Immature natural killer cell (primary cell): ENCODE data around the gene ARHGEF35. TPM values are rescaled to one million over a fixed set of nuclear protein-coding genes. Genes with fewer than 3 reads are reported as not detected.
A peak's percentile ranks its signal among the peaks of the same experiment; 100 is the strongest.
"Not testable (repeated sequence)": the region's sequence is repeated elsewhere in the genome, so short reads cannot be mapped to it uniquely, and the experiment has no call there.

ENCODE experiments used
- DNase-seq, 3 donors: peaks; one replicate each; pipeline ENCODE4 v3.0.0; 2022; ENCODE audit warnings: mixed read lengths in 1 of 3
- H3K27ac Mint-ChIP-seq, 6 donors: one replicate each; pipeline ENCODE4 v1.8.0; 2020; ENCODE audit warnings: mixed read lengths in 6 of 6, mild to moderate bottlenecking in 5 of 6, inconsistent platforms in 4 of 6, moderate library complexity in 3 of 6
- H3K27me3 Mint-ChIP-seq, 3 donors: one replicate each; pipeline ENCODE4 v1.8.0; 2020 to 2021; ENCODE audit warnings: low read depth in 3 of 3, mild to moderate bottlenecking in 3 of 3, mixed read lengths in 3 of 3, moderate library complexity in 3 of 3, inconsistent platforms in 1 of 3
- H3K36me3 Mint-ChIP-seq, 3 donors: one replicate each; pipeline ENCODE4 v1.8.0; 2020; ENCODE audit warnings: mixed read lengths in 3 of 3, inconsistent platforms in 2 of 3, mild to moderate bottlenecking in 2 of 3
- H3K4me1 Mint-ChIP-seq, 2 donors: one replicate each; pipeline ENCODE4 v1.8.0; 2020; ENCODE audit warnings: inconsistent platforms in 2 of 2, mild to moderate bottlenecking in 2 of 2, mixed read lengths in 2 of 2, moderate library complexity in 1 of 2
- H3K4me3 Mint-ChIP-seq, 5 donors: one replicate each; pipeline ENCODE4 v1.8.0; 2020; ENCODE audit warnings: mild to moderate bottlenecking in 5 of 5, mixed read lengths in 5 of 5, inconsistent platforms in 3 of 5, moderate library complexity in 3 of 5
- H3K9me3 Mint-ChIP-seq, 6 donors: one replicate each; pipeline ENCODE4 v1.8.0; 2020; ENCODE audit warnings: mild to moderate bottlenecking in 6 of 6, mixed read lengths in 6 of 6, inconsistent platforms in 4 of 6, moderate library complexity in 3 of 6
- polyA plus RNA-seq, 3 donors: library from polyadenylated mRNA; unstranded; fragments of 300-500 nt; fragmentation: Illumina TruSeq; gene quantifications; one replicate each; pipeline ENCODE4 v1.2.3, GENCODE V29; 2021

Gene ARHGEF35
- not detected for polyA plus RNA-seq

DNA sequence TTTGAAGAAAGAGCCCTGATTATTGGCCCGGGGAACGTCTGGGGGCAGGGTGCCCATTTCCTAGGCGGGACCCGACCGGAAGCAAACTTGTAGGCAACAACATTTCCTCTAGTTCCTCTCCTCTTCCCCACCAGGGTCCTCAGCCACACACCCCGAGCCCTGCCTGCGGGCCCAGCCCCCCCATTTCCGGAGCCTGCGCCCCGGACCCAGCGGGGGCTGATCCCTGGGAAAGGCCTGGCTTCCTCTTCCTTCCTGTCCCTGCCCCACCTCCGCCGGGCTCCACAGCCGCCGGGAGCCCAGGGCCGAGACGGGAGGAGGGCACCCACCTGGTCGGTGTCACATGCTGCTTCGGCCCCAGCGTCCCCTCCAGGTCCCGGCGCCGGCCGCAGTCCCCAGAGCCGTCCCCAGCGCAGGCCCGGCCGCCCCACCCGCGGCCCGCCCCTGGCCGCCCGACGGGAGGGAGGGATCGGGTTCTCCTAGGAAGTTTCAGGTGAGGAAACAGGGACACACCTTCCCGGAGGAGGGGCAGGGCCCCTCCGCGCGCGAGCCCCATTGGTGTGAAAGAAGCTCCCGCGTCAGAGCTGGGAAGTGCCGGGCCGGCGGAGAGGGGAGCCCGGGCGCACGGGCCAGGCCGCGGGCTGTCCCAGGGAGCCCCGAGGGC lies at the start of gene ARHGEF35:
Gene ARHGEF35, minus strand, starts transcription at position 622 of the 661 bp plus-strand sequence. CDS start 7,450 bp downstream, outside the sequence.
- not testable (repeated sequence) for H3K36me3 Mint-ChIP-seq, H3K9me3 Mint-ChIP-seq, H3K27ac Mint-ChIP-seq, H3K4me1 Mint-ChIP-seq, DNase-seq, H3K27me3 Mint-ChIP-seq
- peak within 1 kb of the TSS in 3 of 5 donors; percentile 15 to 55 (median 21) for H3K4me3 Mint-ChIP-seq

DNA sequence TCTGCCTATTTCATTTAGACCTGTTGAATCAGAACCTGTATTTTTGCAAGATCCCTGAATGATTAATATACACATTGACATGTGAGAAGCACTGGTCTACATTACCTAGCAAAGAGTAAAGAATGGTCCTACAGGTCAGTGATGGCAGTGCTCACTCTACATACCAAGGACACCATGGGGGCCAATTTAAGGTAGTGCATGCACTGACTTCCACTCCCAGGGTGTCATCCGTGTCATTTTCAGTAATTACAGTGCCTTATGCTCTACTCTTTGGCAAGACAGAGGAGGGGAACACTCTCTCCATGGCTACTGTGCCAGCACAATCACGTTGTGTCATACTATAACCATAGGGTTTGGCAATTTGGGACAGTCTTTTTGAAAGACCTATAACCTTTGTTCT lies 49.7 kb upstream of the ARHGEF35 start:
- not testable (repeated sequence) for H3K4me3 Mint-ChIP-seq, H3K4me1 Mint-ChIP-seq, H3K9me3 Mint-ChIP-seq, H3K36me3 Mint-ChIP-seq, DNase-seq, H3K27ac Mint-ChIP-seq, H3K27me3 Mint-ChIP-seq

DNA sequence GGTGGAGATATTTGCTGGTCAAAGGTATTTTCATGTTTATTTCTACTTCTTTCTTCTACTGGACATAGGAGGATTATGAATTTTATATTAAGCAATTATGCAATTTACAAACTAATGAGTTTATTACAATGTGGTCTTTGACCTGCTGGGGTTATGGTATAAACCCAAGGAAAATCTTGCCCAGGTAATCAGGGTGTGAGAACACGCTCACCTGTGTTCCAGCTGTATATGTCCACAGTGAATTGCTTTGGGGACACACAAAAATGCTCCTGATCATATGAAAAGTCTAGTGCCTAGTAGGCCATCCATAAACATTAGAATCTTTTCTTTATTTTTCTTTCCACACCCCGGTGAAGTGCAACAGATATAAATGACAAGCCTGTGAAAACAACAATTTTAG lies 43.7 kb upstream of the ARHGEF35 start, which contains the start of gene OR2A42:
Gene OR2A42, minus strand, starts transcription at position 241 of the 400 bp plus-strand sequence. CDS start 6,762 bp downstream, outside the sequence.
- not testable (repeated sequence) for DNase-seq, H3K36me3 Mint-ChIP-seq, H3K27me3 Mint-ChIP-seq, H3K9me3 Mint-ChIP-seq, H3K27ac Mint-ChIP-seq, H3K4me3 Mint-ChIP-seq, H3K4me1 Mint-ChIP-seq

DNA sequence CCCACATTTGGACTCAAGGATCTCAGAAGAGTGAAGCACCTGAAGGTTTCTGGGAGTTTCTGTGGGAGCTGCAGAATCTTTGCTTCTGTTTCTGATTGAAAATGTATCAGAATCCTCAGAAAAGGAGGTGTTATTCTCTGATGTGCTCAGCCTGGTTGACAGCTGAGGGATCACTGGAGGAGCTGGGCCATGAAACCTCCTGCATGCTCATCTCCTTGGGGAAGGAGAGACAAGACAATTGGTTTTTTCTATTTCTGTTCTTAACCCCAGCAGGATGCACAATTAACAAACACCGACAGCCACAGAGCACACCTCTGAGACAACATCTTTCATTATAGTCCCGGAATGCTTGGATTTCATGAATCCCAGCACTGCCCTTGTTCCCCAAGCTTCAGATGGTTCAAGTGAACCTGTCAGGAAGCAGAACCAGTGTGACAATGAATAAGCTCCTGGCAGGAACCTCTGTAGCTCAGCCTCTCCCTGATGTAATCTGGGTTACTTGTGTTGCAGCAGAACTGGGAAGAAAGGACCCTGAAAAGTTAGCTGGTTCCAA lies 43.0 kb upstream of the ARHGEF35 start:
- not testable (repeated sequence) for H3K4me1 Mint-ChIP-seq, DNase-seq, H3K9me3 Mint-ChIP-seq, H3K4me3 Mint-ChIP-seq, H3K36me3 Mint-ChIP-seq, H3K27ac Mint-ChIP-seq, H3K27me3 Mint-ChIP-seq

DNA sequence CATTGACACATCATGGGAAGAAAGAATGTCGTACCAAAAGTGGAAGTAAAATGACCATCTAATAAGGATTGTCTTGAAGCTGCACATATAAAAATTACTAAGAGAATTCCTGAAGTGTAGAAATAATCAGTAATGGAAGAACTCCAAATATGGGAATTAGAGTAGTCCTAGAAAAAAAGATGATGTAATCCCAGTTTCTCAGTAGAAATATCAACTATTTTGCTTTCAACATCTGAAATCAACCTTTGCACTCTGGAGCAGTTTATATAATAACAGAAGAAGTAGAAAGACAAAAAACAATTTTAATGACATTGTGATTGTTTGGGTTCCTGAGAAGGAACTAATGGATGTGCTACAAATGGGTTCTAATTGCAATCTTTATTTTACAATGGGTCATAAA lies 37.4 kb upstream of the ARHGEF35 start:
- H3K27ac Mint-ChIP-seq, H3K4me3 Mint-ChIP-seq, H3K27me3 Mint-ChIP-seq, H3K4me1 Mint-ChIP-seq, H3K36me3 Mint-ChIP-seq, H3K9me3 Mint-ChIP-seq, DNase-seq: not testable (repeated sequence)

DNA sequence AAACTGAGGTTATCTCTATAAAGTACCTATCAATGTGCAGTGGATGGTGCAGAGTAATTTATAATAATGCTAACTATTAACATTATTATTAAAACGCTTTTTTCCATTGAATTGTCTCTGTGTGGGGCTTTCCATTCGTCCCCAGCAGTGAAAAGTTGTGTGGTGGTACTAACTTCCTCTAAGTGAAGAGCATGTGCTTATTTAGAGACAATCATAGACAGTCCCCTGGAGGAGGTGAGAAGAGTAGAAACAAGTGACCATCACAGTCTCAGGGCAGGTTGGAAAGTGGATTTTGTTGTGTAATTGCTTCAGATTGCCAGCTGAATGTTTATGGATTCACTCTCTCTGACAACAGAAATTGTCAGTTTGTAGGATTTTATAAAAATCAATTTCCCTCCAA lies 35.4 kb upstream of the ARHGEF35 start:
- not testable (repeated sequence) for H3K4me3 Mint-ChIP-seq, H3K36me3 Mint-ChIP-seq, H3K4me1 Mint-ChIP-seq, DNase-seq, H3K9me3 Mint-ChIP-seq, H3K27ac Mint-ChIP-seq, H3K27me3 Mint-ChIP-seq

DNA sequence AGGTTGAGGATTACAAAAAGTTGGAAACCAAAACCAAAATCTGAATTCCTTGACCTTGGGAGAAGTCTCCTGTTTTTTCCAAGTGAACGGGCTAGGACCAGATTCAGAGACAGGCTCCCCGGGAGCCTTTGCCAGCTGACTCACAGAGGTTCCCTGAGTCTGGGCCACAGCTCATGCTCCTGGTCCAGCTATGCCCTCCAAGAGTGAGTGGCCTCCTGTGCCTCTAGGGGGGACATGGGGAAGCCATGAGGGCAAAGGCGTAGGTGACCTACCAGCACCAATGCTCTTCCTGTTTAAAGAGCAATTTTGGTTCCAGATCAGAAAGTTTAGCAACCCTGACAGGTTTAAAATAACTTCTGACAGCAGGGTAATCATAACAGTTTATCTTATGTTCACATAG lies 33.2 kb upstream of the ARHGEF35 start:
- not testable (repeated sequence) for H3K9me3 Mint-ChIP-seq, H3K4me1 Mint-ChIP-seq, H3K4me3 Mint-ChIP-seq, H3K36me3 Mint-ChIP-seq, DNase-seq, H3K27ac Mint-ChIP-seq, H3K27me3 Mint-ChIP-seq

DNA sequence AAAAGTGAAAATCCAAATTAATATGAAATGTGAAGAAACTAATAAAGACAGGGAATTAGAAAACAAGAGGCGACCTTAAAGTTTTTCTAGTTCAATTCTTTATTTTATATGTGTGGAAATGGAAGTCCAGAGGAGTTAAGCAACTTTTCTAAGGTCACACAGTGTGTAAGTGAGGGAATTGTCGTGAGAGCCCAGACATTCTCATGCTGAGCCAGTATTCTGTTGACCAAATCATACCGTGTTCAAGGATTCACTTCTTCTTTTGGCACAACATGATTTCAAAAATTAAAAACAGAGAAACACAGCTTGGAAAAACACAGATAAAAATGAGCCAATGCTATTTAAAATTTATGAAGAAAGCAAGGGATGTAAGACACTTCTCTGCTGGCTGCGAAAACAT lies 31.2 kb upstream of the ARHGEF35 start:
- not testable (repeated sequence) for H3K27me3 Mint-ChIP-seq

DNA sequence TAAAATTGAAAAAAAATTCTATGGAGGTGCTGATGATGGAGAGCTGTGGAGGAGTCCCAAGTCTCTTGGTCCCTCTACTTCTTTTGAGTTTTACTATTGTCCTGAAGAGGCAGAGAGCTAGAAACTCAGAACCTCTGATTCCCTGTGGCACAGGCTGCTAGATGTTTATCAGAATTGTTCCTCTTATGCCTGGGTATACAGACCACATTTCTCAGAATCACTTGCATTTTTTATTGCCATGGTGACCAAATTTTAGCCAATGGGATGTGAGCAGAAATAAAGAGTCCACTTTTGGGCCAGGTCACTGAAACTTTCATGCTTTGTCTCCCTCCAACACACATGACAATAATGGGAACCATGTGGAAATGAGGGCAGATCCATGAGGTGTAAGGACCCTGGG lies 28.0 kb upstream of the ARHGEF35 start:
- H3K27me3 Mint-ChIP-seq, H3K4me1 Mint-ChIP-seq, DNase-seq, H3K4me3 Mint-ChIP-seq, H3K27ac Mint-ChIP-seq, H3K36me3 Mint-ChIP-seq, H3K9me3 Mint-ChIP-seq: not testable (repeated sequence)

More for the DNA sequence above, 31.2 kb upstream of the ARHGEF35 start:
- not testable (repeated sequence) for H3K9me3 Mint-ChIP-seq, H3K27ac Mint-ChIP-seq, H3K4me3 Mint-ChIP-seq, H3K4me1 Mint-ChIP-seq, DNase-seq, H3K36me3 Mint-ChIP-seq

DNA sequence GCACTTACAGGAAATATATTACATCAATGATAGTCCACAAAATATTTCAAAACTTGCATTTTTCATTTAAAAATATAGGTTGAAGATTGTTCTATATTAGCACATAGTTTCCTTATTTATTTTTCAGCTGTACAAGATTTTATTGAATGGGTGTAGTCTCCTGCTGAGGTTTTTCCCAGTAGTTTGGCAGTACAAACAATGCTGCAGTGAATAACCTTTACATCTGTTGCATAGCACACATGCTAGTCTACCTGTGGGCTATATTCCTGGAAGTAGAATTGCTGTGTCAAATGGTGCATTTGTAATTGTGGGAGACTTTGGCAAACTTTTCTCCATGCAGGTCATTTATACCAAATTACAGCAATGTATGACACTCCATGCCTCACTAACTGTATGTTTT lies 24.9 kb upstream of the ARHGEF35 start:
- not testable (repeated sequence) for H3K9me3 Mint-ChIP-seq, H3K27me3 Mint-ChIP-seq, H3K27ac Mint-ChIP-seq, DNase-seq, H3K4me3 Mint-ChIP-seq, H3K4me1 Mint-ChIP-seq, H3K36me3 Mint-ChIP-seq

DNA sequence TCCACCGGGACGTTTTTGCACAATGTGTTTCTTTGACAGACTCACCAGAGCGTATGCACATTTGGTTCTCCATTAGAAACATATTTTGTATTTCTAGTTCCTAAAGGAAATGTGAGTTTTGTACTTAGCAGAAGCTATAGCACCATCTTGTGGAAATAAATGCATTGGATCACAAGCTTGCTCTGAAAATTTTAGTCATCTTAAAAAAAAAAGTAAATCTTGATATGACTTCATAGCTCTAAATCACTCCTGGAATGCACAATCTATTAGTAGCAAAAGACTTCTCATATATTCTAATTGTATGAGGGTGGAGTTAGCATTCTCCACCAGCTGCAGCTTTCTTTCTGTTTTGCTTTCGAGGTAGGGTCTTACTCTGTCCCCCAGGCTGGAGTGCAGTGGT lies 23.5 kb upstream of the ARHGEF35 start:
- H3K36me3 Mint-ChIP-seq, DNase-seq, H3K4me1 Mint-ChIP-seq, H3K27me3 Mint-ChIP-seq, H3K27ac Mint-ChIP-seq, H3K4me3 Mint-ChIP-seq, H3K9me3 Mint-ChIP-seq: not testable (repeated sequence)

DNA sequence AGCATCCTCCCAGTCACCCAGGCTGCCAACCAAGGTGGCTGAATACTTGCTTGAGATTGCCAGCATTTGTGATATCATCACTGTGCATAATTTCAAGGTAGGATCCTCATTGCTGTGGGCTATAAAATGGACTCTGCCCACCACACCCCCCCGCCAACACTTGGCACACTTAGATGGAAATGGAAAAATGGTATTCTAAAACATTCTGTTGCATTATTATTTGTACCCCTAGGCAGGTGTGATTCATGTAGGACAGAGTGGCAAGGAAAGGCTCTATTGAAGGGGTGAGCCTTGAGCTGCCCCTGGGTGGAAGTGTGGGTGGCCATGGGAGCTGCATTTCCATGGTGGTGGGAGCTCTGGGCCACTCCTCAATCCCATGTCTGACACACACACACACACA lies 22.9 kb upstream of the ARHGEF35 start:
- not testable (repeated sequence) for H3K4me3 Mint-ChIP-seq, H3K36me3 Mint-ChIP-seq, H3K27ac Mint-ChIP-seq, H3K27me3 Mint-ChIP-seq, DNase-seq, H3K9me3 Mint-ChIP-seq, H3K4me1 Mint-ChIP-seq

DNA sequence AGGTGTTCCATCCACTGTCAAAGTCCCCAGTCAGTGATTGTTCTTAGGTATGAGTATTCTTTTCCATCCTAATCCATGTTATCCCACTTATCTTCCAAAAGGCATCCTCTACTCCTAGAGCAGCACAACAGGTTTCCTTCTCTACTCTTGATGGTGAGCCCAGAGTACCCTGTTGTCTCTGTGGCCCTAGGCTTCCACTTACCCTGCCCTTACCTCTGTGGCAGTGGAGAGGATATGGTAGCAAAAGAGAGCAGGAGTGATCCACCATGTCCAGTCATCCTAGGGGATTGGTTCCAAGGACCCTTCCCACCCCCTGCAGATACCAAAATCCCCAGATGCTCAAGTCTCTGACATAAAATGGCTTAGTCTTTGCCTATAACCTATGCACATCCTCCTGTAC lies 21.6 kb upstream of the ARHGEF35 start:
- H3K27me3 Mint-ChIP-seq, H3K9me3 Mint-ChIP-seq, H3K27ac Mint-ChIP-seq: not testable (repeated sequence)

DNA sequence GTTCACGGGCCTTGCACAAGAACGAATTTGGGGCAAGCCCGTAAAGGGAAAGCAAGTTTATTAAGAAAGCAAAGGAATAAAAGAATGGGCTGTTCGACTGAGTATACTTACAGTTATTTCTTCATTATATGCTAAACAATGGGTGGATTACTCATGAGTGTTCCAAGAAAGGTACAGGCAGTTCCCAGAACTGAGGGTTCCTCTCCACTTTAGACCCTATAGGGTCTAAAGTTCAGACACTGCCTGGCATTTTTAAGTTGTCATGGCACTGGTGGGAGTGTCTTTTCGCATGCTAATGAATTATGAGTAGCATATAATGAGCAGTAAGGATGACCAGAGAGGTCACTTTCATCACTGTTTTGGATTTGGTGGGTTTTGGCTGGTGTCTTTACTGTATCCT lies 9.7 kb upstream of the ARHGEF35 start:
- not testable (repeated sequence) for H3K4me1 Mint-ChIP-seq, H3K36me3 Mint-ChIP-seq, H3K4me3 Mint-ChIP-seq, DNase-seq, H3K9me3 Mint-ChIP-seq, H3K27me3 Mint-ChIP-seq, H3K27ac Mint-ChIP-seq

More for the DNA sequence above, 21.6 kb upstream of the ARHGEF35 start:
- not testable (repeated sequence) for H3K4me3 Mint-ChIP-seq, H3K36me3 Mint-ChIP-seq, DNase-seq, H3K4me1 Mint-ChIP-seq

DNA sequence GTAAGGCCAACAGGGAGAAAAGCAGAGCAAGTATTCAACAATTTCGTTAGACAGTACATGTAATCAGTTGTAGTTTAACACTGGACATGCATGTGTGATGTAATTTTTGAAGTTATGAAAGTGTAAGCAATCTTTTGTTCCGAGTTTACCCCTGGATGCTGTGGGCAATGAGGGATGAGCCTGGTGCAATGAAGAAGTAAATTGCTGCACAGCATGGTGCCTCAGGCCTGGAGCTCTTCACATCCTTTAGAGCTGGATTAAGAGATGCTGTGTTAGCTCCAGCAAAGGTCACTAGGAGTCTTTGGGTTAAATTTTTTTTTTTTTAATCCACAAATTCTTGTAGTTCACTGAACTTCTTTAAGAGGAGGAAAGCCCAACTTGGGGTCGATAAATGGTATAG lies 7.5 kb upstream of the ARHGEF35 start:
- H3K27ac Mint-ChIP-seq, H3K4me1 Mint-ChIP-seq, H3K36me3 Mint-ChIP-seq, H3K4me3 Mint-ChIP-seq, H3K27me3 Mint-ChIP-seq, DNase-seq, H3K9me3 Mint-ChIP-seq: not testable (repeated sequence)
